GOT3 (cell line): ENCODE results near the gene DPP10.
"Not testable (repeated sequence)": the region's sequence is repeated elsewhere in the genome, so short reads cannot be mapped to it uniquely, and the experiment has no call there.

Experiments
- DNase-seq: peaks from one replicate; lab custom pipeline; 2025; ENCODE audit warnings: mixed read lengths; lab: John Stamatoyannopoulos, UW

Gene DPP10

DNA sequence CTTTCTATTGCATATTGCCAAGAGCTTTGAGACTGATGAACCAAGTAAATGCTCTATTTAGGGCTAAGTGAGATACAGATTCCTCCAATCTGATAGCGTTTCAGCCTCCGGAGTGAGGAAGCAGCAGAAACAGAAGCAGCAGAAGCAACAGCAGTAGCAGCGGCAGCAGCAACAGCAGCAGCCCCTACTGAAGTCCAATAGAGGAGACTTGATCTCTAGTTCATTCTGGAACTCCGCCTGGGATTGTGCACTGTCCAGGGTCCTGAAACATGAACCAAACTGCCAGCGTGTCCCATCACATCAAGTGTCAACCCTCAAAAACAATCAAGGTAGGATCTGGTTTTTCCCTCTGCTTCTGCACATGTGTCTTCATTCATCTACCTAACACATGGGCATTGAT, at the start of gene DPP10:
DPP10 (plus strand) TSS at position 132 of the 400 bp plus-strand sequence.
- no peak for DNase-seq

DNA sequence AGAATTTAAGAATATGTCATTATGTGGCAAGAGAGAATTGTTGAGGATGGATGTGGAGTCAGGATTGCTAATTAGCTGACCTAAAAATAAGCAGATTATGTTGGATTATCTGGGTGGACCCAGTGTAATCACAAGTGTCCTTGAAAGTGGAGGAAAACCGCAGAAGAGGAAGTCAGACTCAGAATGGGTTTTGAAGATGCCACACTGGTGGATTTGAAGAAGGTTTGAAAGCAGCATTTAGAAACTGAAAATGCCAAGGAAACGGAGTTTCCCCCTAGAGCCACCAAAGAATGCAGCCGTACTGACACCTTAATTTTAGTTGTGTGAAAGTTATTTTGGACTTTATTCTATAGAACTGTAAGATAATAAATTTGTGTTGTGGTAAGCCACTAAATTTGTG, 41.6 kb upstream of the DPP10 start:
- no peak for DNase-seq

DNA sequence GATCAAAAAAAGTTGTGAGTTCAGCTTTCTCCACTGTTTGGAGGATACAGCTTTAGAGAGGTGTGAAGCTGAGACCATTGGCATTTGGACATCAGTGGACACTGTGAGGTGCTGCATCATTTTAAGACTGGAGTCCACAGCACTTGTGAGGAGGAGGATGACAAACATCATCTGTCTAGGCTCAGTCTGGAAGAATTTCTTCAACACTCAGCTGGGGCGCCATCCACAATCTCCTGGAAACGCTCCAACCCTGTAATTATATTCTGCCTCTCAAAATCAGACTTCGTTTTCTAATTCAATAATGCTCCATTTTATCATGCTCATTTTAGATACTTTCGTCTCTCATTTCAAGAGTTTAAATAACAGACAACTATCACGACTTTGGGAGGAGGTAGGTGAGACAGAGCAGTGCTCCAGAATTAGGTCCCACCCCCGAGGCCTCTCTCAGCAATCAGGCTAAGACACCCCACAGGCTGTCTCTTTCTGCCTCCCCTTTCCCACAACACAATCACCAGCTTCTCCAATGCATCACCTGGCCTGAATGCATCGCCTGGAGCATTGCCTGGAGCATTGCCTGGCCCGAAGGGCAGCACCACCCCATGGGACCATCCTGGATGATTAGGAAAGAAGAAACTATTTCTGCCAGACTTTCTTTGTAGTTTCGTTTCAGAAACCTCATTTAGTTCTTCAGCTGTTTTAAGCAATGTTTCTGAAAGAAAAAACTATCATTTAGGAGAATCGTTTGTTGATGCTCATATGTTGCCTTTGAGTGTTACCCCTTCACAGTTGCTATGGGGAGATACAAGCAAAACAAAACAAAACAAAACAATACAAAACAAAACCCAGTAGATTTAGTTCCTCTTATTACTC, 37.0 kb upstream of the DPP10 start:
- DNase-seq = no peak

DNA sequence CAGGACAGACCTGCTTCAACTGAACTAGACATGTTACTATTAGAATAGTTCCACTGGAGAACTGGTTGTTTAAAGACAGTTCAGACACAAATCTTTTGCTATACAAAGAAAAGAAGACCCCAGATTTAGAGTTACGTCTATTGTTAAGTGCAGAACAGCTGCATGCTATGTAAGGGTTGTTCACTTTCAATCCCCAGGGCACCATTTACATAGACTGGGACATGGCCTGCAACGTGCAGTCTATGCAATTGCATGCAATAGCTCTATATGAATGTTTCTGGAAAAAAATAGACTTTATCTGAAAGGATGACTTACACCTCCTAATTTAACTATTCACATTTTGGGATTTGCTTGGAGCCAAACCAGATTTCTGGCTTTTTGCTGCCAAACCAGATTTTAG, 36.1 kb upstream of the DPP10 start:
- DNase-seq = no peak

DNA sequence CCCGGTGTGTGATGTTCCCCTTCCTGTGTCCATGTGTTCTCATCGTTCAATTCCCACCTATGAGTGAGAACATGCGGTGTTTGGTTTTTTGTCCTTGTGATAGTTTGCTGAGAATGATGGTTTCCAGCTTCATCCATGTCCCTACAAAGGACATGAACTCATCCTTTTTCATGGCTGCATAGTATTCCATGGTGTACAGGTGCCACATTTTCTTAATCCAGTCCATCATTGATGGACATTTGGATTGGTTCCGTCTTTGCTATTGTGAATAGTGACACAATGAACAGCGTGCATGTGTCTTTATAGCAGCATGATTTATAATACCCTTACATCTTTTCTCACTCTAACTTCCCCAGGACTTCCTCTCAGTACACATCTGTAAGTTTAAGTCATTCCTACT, 35.1 kb upstream of the DPP10 start:
- not testable (repeated sequence) for DNase-seq

DNA sequence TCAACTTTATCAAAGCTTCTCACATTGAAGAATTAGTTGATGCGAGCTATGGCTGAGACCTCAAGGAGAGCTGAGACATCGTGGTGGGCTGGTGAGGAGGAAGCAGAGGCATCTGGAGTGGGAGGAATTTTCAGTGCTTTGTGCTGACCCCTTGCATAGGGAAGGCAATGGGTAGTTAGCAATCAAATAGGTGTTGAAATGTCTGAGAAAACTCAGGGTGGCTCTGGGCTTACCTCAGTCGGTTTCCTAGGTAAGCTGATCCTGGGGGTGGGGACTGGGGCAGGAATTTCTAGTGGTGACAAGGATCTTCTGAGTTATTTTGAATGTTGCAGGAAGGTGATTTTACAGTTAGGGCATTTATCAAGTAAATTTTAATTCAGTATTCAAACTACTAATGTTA, 20.7 kb upstream of the DPP10 start:
- DNase-seq = no peak

DNA sequence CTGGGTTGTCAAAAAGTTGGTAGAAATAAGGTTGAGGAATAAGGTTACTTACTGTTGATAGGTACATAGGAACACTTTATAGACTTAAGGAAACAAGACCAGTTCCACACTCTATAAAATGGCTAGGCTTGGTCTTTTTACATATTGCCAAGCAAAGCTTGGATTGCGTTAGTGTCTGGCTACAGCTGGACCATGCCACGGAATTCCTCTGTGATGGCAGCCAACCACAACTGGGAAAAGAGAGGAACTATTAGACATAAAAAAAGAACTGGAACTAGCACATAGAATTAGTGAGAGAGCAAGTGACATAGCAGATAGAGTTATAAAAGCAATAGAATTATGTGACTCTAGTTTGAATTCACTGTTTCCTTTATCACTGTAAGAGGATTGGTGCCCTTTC, 17.7 kb upstream of the DPP10 start:
- no peak for DNase-seq

DNA sequence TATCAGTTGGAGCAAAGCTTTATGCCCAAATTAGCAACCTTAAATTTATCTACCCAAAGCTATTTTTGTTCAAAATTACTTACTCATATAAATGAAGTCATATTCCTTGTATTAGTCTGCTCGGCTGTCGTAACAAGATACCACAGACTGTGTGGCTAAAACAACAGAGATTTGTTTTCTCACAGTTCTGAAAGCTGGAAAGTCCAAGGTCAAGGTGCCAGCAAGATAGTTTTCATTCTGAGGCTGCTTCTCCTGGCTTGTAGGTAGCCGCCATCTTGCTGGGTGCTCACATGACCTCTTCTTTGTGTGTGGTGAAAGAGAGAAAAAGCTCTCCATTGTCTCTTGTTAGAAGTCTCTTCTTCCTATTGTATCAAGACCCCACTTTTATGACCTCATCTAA, 15.7 kb upstream of the DPP10 start:
- no peak for DNase-seq

DNA sequence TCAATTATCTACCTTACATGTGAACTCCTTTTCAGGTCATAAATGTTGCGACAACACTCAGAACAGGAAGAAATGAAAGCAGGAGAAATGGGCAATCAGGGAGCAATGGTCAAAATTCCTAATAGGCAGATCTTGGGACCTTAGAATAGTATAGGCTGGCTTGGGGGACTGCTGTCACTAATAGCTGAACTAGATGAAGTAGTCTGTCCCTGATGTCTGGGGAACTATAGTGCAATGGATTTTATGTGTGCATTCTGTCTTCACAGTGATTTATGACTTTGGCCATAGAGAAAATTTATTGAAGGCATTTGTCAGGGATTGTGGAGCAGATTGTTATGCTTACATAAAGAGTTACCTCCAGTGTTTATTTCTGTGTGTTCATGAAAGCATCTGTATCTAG, 6.1 kb upstream of the DPP10 start:
- no peak for DNase-seq

DNA sequence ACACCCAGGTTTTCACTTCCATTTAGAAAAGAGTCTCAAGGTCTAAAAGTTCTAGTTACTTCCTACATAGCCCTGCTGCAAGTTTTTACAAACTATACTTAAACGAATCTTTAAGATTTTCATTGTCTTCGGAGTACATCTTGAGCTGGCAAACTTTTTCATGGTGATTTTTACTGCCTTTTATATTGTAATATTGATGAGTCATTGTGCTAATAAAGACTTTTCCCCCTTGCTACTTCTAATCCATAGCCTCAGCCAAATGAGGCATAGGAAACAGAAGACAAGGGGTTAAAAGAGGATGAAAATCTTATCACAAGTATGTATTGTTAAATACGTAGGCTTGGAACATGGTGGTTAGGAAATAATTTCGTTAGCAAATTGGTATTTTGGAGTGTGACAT, 4.1 kb downstream of the DPP10 start:
- DNase-seq = no peak

DNA sequence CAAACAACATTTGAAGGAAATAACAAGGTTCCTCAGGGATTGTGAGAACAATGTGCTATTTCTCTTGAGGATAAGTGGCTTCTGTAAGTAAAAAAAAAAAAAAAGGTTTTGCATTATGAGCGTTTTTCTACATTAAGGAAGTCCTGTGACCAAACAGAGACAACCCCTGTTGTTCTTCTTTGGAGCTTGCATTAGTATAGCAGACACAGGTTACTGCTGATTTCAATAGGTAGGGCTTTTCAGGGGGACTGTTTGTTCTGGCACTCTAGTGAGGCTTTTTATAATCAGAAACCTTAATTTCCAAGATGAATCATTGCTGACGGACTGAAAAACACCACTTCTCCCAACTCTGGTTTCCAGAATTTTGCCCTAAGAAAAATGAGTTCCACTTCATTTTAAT, 8.2 kb downstream of the DPP10 start:
- DNase-seq = no peak

DNA sequence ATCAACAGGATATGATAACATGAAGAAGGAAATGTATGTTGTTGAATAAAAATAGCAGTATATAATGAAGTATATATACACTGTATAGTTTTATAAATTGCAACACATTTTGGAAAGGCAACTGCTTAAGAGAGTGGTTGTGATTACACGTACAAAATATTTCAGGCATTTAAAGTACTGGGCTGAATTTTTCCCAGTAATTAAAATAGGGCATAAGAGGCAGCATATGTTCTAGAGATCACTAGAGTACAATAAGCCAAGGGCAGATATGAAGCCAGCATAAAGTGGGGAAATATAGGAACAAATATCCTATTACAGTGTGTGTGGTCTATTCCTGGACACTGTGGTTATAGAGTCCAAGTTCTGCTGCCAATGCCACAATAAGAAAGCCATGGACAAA, 14.1 kb downstream of the DPP10 start:
- no peak for DNase-seq

DNA sequence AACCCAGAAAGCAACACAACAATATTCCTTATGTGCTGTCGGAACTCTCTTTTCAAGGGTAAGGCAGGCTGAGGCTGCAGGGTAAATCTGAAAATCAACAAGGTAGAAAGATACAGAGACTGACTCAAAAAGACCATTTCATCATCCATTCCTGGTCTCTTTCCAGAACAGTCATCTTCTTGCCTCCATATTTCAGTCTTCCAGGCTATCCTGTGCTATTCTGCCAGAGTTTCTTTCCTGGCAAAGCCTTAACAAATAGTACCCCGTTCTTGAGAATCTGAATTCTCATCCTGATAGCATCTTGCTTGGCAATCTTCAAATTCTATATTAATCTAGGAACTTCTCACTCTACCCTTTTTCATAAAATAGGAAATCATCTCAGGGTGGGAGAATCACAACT, 15.5 kb downstream of the DPP10 start:
- DNase-seq = no peak

DNA sequence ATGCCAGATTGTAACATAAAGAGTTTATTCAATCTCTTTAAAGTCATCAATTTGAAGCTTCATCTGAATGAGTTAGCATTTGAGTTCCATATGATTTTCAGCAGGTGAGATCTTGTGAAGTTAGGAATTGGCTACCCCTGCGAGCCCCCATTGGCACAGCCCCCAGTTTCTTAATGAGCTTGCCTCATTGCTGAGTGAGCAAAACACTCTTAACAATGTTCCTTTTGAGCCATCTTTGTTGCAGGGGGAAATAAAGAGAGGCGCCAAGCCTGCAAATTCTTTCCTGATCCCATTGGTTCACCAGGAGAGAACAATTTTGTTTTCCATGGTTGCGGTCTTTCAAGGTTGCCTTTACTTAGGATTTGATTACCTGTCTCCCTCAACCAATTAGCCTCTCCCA, 18.7 kb downstream of the DPP10 start:
- DNase-seq = no peak

DNA sequence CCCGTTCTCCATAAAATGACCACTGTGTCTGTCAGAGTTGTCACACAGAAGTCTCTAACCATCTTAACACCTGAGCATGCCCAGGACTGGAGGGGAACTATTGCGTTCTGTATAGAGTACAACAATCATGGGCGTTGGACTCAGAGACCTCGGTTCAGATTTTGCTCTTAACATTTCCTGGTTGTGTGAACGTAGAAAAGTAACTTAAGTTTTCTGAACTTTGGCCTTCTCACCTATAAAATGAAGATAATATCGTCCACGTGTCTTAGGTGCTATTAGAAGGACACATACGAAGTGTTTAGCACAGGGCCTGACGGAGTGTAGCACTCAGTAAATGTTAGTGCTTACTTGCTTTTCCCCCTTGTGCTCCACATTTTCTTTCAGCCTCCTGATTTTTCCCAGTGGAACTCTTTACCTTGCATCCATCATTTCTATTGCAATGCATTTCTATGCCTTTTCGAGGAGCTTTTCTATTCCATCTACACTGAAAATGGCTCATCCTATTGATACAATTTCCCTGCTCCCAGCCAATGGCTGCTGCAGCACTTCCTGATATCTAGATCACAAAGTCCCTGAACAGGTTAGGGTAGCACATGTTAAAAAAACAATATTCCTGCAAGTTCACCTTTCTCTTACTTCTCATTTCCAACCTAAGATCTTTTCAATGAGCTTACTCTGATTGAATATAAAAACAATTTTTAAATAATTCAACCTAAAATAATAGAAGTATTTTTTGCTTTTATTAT, 22.7 kb downstream of the DPP10 start:
- DNase-seq = no peak

DNA sequence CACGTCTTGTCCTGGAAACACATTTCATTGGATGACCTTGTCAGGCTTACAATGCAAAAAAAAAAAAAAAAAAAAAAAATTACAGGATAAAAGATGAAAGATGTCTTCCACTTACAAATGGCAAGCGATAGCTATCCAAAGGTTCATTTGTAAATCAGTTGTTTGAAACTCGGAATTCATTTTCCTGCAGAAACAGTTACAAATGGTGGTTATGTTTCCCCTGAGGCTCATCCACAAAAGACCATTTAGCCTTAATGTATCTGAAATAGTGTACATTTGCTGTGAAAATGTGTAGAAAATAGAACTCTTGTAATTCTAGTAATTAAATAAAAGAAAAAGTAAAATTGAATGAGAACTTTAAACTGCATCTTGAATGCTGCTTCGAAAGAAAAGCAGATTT, 25.9 kb downstream of the DPP10 start:
- DNase-seq = no peak

DNA sequence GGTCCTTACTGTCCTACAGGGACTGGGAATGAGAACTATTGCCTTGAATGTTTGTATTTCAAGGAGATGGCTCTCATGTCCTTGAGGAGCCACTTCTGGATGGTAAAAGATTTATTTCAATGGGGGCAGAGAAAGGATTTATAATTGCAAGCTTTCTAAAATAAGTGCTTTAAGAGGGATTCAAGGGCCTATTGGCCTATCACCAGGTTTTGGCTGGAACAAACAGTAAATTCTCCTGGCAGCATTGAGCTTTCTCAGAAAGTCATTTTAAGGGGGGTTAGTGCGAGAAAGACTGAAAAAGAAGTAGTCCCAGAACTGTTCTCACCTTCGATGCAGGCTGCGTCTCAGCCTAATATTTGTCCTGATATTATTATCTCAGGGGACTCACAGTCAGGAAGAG, 29.8 kb downstream of the DPP10 start:
- DNase-seq = no peak

DNA sequence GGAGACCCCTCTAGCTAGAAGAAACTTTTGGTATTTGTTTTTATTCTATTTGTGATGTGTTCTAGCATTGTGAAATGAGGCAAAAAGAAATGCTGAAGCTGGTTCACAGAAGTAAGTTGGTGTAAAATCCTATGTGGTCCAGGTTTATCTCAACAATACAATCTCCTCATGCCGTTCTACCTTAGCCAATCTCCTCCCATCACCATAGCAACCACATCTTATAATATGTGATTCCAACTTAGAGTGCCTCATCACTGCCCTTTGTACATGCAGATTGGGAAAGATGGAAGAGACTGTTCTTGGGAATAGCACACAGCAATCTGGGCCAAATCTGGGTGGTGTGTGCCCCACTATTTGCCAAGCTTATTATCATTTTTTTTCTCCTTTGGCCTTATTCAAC, 30.3 kb downstream of the DPP10 start:
- DNase-seq = no peak

DNA sequence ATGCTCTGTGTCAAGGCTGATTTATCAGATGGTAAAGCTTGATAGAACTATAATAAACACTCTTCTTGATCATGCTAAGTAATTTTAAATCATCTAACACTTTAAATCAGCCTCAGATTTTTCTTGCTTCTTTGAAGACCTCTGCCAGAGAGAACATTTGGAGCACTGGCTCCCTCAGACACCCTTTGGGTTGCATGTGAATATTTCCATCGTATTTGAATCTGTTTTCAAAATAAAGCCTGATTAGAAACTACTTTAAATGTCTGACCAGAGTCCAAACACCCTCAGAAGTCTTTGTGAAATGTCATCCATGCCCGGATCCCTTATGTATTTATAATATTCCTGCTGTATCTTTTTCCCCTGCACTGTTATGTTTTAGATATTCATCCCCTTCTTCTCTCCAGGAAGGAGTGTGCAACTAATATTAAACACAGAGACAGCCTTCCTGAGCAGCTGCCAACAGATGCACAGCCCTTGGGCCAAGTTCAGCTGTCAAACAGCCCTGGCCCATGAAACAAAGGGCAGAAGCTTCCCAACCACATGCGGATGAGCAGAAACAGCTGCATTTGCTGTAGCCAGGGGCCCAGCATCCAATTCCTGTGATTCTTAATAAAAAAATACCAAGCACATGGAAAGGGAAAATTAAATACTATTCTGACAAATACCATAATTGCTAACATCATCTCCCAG, 46.5 kb downstream of the DPP10 start:
- no peak for DNase-seq

DNA sequence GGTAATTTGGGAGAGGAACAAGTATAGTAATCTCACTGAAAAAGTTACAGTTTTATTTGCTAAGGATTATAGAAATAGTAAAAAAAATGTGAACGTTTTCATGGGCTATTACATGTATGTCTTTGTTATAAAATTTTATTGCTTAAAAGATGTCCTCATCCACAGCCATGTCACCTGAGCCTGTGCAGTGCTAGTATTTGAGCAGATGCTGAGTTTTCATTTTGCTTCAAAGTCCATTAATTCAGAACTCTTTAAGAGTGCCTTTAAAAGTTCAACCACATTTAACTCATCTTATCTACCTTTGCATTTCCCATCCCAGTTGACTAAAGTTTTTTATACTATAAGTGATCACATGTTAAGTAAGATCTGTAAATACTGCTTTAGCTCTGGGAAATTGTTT, 52.6 kb downstream of the DPP10 start:
- no peak for DNase-seq

DNA sequence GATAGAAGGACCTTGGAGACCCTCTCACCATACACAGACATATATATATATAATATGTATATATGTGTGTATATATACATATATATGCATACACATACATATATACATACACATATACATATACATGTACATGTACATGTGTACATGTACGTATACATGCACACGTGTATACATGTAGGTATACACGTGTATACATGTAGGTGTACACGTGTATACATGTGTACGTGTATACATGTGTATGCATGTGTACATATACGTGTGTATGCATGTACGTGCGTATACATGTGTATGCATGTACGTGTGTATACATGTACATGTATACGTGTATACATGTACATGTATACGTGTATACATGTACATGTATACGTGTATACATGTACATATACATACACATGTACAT, 54.5 kb downstream of the DPP10 start:
- DNase-seq = no peak

DNA sequence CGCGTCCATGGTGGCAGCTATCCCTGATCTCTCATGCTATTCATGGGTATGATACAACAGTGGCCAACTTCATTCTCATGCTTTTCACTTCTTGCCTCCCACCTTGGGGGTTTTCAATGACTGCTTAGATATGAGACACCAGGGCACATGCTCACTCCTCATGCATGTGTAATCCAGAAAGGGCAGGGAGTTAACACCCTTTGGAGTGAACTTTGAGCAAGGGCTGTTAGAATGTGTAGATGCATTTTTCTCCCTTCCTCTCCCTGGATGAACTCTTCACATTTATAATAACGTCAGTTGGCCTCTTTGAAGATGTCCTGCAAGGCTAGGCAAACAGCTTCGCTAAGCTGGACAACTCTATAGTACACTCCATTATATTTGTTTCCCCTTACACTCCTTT, 56.7 kb downstream of the DPP10 start:
- DNase-seq = no peak

DNA sequence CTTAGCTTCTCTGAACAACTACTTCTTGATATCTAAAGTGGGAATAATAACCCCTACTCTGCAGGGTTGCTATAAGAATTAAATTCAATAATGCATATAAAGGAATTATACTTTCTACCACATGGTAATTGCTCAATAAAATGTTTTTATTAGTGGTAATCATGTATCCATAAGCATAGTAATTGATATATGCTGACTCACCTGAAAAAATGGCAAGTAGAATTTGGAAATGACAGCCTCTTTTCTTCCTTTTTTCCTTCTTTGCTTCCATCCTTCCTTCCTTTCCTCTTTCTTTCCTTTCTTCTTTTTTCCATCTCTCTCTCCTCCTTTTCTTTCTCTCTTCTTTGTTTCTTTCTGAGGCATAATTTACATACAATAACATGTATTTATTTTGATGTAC, 65.3 kb downstream of the DPP10 start:
- no peak for DNase-seq
